ENCODE measurements around the gene IL17RE. TPM values are rescaled to one million over a fixed set of nuclear protein-coding genes. Genes with fewer than 3 reads are reported as not detected.
A peak's percentile ranks its signal among the peaks of the same experiment; 100 is the strongest.
"Not testable (repeated sequence)": the region's sequence is repeated elsewhere in the genome, so short reads cannot be mapped to it uniquely, and the experiment has no call there.

The IL17RE gene
- total RNA-seq, 4 donors from 2014 or later: 49.2 to 116 (median 77.8) TPM

DNA sequence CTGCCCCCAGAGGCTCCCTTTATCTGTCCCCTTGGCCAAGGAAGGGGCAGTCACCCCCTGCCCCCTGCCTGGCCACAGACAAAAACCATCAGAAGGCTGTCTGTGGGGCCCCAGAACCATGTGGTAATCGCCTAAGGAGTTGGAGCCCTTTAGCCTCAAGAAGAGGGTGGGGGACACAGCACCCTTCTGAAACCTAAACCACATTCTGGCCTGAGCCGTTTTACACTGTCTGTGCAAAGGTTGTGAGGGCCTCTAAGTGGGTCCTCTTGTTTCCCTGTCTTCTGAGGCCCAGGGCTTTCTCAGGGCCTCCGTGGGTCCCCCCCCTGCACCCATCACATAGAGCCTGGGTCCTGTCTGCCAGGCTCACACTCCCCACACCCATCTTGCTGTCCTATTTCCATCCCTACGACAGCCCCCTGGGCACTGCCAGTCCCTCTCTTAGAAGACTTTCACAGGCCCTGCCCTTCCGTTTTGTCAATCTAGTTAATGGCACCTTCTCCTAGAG is 41.0 kb upstream of the IL17RE start:
- TF ChIP-seq, protein P1, sequence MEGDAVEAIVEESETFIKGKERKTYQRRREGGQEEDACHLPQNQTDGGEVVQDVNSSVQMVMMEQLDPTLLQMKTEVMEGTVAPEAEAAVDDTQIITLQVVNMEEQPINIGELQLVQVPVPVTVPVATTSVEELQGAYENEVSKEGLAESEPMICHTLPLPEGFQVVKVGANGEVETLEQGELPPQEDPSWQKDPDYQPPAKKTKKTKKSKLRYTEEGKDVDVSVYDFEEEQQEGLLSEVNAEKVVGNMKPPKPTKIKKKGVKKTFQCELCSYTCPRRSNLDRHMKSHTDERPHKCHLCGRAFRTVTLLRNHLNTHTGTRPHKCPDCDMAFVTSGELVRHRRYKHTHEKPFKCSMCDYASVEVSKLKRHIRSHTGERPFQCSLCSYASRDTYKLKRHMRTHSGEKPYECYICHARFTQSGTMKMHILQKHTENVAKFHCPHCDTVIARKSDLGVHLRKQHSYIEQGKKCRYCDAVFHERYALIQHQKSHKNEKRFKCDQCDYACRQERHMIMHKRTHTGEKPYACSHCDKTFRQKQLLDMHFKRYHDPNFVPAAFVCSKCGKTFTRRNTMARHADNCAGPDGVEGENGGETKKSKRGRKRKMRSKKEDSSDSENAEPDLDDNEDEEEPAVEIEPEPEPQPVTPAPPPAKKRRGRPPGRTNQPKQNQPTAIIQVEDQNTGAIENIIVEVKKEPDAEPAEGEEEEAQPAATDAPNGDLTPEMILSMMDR (IDR thresholded peaks at IDR 0.05): no peak
- no peak for TF ChIP-seq EP300 (IDR thresholded peaks at IDR 0.05)
- no peak for TF ChIP-seq POLR2AphosphoS5 (IDR thresholded peaks at IDR 0.05)
- no peak for TF ChIP-seq POLR2A (IDR thresholded peaks at IDR 0.05)
- no peak overlapping the region for H3K4me3 ChIP-seq
- H3K36me3 ChIP-seq: no peaks in the 10 kb centered on the region
- no peaks in the 10 kb centered on the region for H3K9me3 ChIP-seq
- 97% methylated on average over 5 of the region's 5 CpGs for WGBS
- H3K27me3 ChIP-seq: no peaks in the 10 kb centered on the region
- no peak overlapping the region for H3K27ac ChIP-seq
- H3K4me1 ChIP-seq: peaks cover 33% of the 10 kb centered on the region
- DNase-seq (ENCODE audit: low spot score in 2 of 2): no peak

DNA sequence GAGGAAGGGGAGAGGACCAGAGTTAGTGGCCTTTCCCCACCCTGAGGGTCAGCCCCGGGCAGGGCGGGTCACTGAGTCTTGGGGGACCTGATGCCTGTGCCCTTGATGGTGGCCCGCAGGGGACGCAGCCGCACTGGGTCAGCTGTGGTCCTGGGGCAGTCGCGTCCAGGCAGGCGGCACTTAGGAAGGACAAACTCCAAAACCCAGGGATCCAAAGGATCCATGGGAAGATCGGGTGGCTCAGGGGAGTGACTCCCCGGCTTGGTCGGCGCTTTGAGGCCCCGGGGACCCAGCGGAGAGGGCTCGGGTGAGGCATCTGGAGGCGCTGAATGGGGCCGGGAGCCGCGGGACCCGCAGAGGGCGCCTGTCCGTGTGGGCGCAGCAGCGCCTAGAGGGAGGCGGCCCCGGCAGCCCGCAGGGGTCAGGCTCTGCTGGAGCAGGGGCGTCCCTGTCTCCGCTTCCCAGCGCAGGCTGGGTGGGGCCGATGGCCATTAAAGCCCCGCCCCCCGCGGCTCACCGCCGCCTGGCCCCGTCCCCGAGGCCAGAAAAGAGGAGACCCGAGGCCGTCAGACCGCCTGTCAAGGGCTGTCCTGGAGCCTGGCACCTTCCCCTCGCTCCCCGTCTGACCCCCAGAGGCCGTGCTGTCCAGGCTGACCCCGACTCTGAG is 40.1 kb upstream of the IL17RE start:
- Histone ChIP-seq H3K27ac (peak overlapping the region; percentile 34), H3K9me3 (no peaks in the 10 kb centered on the region), H3K4me3 (peak overlapping the region; percentile 45), H3K27me3 (no peaks in the 10 kb centered on the region), H3K36me3 (no peaks in the 10 kb centered on the region), H3K4me1 (peaks cover 33% of the 10 kb centered on the region)
- TF ChIP-seq, protein P1 (IDR thresholded peaks at IDR 0.05): peak in 1 of 2 donors; percentile 54
- TF ChIP-seq EP300 (IDR thresholded peaks at IDR 0.05): no peak
- 21% methylated on average over 29 of the region's 45 CpGs for WGBS
- peak; percentile 74 to 84 for DNase-seq (ENCODE audit: low spot score in 2 of 2)

DNA sequence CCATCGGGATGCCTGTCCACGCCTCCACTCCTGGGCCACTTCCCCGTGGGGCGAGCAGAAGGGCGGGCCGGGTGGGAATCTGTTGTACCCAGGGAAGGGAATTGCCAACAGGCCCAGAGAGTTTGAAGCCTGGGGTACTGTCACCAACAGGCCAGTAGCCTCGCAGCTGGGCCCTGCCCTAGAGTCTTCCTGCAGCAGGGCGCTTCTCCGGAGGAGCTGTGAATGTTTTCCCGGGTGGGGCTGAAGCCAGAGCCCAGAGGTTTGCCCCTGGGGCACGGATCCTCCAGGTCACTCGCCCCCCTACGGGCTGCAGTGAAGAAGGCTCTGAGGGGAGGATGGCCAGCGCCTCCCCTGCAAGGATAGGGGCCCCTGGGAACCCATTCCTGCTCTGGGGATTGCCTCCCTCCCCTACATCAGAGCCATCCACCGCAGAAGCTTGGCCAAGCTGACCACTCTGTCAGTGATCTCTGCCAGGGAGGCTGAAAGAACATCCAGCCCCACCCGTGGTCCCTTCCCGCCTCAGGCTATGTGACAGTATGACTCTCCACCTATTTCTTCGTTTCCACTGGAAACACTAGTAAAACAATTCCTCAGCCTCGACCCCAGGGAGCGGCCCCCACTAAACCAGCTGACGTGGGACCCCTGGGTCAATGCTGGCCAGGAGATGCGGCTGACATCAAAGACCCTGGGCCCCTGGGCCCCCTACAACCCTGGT is 39.4 kb upstream of the IL17RE start:
- Histone ChIP-seq H3K4me3 (peak overlapping the region; percentile 45), H3K36me3 (no peaks in the 10 kb centered on the region), H3K27me3 (no peaks in the 10 kb centered on the region), H3K27ac (peak overlapping the region; percentile 34), H3K9me3 (no peaks in the 10 kb centered on the region), H3K4me1 (peaks cover 33% of the 10 kb centered on the region)
- TF ChIP-seq POLR2AphosphoS5 (IDR thresholded peaks at IDR 0.05): no peak
- DNase-seq (ENCODE audit: low spot score in 2 of 2): no peak
- WGBS: 53% methylated on average over 11 of the region's 22 CpGs

DNA sequence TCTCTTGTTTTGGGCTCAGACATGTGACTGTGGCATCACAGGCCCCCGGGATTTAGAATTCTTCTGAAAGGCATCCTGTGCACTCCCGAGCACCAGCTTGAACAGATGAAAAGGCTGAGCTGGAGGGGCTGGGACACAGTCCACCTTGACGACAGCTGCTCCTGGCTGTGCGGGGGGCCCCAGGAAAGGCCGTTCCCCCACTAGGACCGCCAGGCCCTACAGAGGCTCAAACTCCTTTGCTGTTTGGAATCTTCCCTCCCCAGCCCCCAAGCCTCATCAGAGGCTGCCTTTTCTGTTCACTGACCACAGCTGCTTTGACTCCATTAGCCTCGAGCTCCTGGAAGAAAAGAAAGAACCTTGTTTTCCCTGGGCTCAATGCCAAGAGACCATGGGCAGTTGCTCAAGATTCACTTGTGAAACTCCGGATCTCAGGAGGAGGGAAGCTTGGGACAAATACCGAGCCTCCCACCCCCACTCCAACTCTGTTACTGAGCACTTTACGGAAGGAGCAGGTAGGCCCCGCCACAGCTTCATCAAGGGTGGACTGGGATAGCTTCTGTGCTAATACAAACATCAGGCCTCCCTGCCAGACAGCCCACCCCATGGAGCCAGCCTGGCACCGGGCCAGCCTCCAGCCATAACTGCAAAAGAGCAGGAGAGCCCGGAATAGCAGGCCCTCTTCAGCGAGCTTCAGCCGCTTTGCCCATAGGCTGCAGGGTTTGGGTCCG is 38.3 kb upstream of the IL17RE start:
- no peak overlapping the region for H3K4me3 ChIP-seq
- DNase-seq (ENCODE audit: low spot score in 2 of 2): peak; percentile 80 to 86
- H3K27me3 ChIP-seq: no peaks in the 10 kb centered on the region
- WGBS: 68% methylated on average over 16 of the region's 16 CpGs
- H3K27ac ChIP-seq: peak overlapping the region; percentile 79
- no peaks in the 10 kb centered on the region for H3K36me3 ChIP-seq
- TF ChIP-seq POLR2A (IDR thresholded peaks at IDR 0.05): no peak
- no peak for TF ChIP-seq EP300 (IDR thresholded peaks at IDR 0.05)
- TF ChIP-seq POLR2AphosphoS5 (IDR thresholded peaks at IDR 0.05): no peak
- TF ChIP-seq, protein P1 (IDR thresholded peaks at IDR 0.05): no peak
- H3K9me3 ChIP-seq: no peaks in the 10 kb centered on the region
- H3K4me1 ChIP-seq: peaks cover 33% of the 10 kb centered on the region

DNA sequence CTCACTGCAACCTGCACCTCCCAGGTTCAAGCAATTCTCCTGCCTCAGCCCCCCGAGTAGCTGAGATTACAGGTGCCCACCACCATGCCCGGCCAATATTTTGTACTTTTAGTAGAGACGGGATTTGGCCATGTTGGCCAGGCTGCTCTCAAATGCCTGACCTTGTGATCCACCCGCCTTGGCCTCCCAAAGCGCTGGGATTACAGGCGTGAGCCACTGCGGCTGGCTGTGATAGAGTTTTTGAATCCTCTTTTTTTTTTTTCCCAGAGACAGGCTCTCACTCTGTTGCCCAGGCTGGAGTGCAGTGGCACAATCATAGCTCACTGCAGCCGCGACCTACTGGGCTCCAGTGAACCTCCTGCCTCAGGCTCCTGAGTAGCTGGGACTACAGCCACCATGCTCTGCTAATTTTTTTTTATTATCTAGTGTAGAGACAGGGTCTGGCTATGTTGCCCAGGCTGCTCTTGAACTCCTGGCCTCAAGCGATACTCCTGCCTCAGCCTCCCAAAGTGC is 37.5 kb upstream of the IL17RE start:
- WGBS: 86% methylated on average over 10 of the region's 10 CpGs
- H3K4me3 ChIP-seq; DNase-seq (ENCODE audit: low spot score in 2 of 2); H3K27me3 ChIP-seq; H3K9me3 ChIP-seq; H3K36me3 ChIP-seq: not testable (repeated sequence)
- Histone ChIP-seq H3K4me1 (peaks cover 33% of the 10 kb centered on the region), H3K27ac (peak overlapping the region; percentile 31)

DNA sequence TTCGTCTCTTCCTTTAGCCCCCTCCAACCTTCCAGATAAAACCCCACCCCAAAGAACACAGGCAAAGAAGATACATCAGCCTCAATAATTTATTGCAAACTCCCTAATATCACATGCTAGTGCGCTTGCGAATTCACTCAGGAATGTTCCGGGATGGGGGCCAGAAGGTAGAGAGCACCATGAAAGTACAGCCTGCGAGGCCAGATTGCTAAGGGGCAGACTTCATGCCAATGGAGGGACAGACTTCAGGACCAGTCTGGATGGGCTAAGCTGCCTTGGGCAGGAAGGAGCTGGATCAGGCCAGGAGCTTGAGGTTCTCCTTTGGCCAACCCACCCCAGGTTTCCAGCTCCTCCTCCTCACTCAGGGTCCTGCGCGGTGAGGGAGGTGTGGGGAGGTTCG is 36.0 kb upstream of the IL17RE start:
- DNase-seq (ENCODE audit: low spot score in 2 of 2): no peak
- TF ChIP-seq EP300 (IDR thresholded peaks at IDR 0.05): no peak
- TF ChIP-seq, protein P1 (IDR thresholded peaks at IDR 0.05): no peak
- no peak for TF ChIP-seq POLR2A (IDR thresholded peaks at IDR 0.05)
- no peak for TF ChIP-seq POLR2AphosphoS5 (IDR thresholded peaks at IDR 0.05)
- Histone ChIP-seq H3K27ac (peak overlapping the region; percentile 4), H3K36me3 (no peaks in the 10 kb centered on the region), H3K9me3 (no peaks in the 10 kb centered on the region), H3K4me1 (peaks cover 33% of the 10 kb centered on the region), H3K4me3 (no peak overlapping the region), H3K27me3 (no peaks in the 10 kb centered on the region)
- 53% methylated on average over 5 of the region's 8 CpGs for WGBS
